Fibroblast of peridontal ligament (primary cell): ENCODE results near the gene CPEB2.

Experiments
- DNase-seq: peaks from one replicate; pipeline ENCODE4 v3.0.0-alpha.2; 2010; ENCODE audit errors: extremely low read depth

Gene CPEB2

GRCh38 chr4:15117270-15117946 is 115.1 kb downstream of the CPEB2 start:
- no peak for DNase-seq

GRCh38 chr4:15118292-15118691 is 116.0 kb downstream of the CPEB2 start:
- DNase-seq: no peak
